Fibroblast of pulmonary artery (primary cell): Measurements from ENCODE around the gene EPS15.

Experiments used
- DNase-seq: peaks from one replicate; pipeline ENCODE4 v3.0.0-alpha.2; 2010; ENCODE audit warnings: low read depth
- H3K4me3 ChIP-seq: replicated peaks from 2 replicates; pipeline ENCODE4 v1.5.1; 2011; ENCODE audit warnings: low read depth, mild to moderate bottlenecking, control low read depth, low read length, moderate library complexity
- TF ChIP-seq, protein P1 (sequence below): IDR thresholded peaks from 2 replicates; pipeline ENCODE4 v1.5.1; 2011; ENCODE audit warnings: mild to moderate bottlenecking, control low read depth, low read length, inconsistent platforms; ENCODE audit errors: missing control alignments

EPS15 gene

DNA sequence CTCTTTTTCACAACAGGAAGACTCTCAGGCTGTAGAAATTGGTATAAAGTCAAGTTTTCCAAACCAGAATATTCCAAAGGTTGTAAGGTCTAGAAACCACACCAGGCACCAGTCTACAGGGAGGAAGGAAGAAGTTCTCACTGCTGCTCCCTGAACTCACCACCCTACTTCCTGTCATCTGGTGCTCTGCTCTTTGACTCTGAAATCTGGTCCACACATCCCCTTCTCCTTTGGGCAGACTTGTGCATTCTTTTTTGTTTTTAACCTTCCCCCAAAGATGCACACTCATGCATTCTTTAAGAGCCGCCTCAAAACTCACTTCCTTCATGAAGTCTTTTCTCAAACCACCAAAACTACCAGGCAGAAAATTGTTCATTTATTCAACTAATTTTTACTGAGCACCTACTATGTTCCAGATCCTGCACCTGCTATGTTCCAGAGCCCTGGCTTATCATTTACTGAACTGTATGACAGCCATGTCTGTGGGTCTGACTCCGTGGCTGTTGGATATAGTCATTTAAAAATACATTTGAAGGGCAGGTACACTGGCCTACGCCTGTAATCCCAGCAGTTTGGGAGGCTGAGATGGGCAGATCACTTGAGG is 30.1 kb upstream of the EPS15 start:
- no peak for DNase-seq
- TF ChIP-seq, protein P1, sequence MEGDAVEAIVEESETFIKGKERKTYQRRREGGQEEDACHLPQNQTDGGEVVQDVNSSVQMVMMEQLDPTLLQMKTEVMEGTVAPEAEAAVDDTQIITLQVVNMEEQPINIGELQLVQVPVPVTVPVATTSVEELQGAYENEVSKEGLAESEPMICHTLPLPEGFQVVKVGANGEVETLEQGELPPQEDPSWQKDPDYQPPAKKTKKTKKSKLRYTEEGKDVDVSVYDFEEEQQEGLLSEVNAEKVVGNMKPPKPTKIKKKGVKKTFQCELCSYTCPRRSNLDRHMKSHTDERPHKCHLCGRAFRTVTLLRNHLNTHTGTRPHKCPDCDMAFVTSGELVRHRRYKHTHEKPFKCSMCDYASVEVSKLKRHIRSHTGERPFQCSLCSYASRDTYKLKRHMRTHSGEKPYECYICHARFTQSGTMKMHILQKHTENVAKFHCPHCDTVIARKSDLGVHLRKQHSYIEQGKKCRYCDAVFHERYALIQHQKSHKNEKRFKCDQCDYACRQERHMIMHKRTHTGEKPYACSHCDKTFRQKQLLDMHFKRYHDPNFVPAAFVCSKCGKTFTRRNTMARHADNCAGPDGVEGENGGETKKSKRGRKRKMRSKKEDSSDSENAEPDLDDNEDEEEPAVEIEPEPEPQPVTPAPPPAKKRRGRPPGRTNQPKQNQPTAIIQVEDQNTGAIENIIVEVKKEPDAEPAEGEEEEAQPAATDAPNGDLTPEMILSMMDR = no peak
- H3K4me3 ChIP-seq = no peak overlapping the region

DNA sequence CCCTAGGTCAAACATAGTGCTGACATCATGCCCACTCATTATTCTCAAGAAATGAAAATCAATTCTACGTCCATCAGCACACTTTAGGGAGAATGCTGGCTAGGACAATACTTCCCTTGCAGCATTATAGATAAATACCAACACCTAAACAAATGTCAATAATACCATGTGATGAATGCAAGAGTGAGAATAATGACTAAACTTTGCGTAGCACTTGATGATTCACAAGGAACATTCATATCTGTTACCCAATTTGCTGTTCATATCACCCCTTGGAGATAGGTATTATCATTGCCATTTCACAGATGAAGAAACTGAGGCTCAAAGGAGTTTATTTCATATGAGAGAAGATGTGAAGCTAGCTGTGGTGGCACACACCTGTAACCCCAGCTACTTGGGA is 24.8 kb upstream of the EPS15 start:
- TF ChIP-seq, protein P1 = no peak
- no peak overlapping the region for H3K4me3 ChIP-seq
- no peak for DNase-seq

DNA sequence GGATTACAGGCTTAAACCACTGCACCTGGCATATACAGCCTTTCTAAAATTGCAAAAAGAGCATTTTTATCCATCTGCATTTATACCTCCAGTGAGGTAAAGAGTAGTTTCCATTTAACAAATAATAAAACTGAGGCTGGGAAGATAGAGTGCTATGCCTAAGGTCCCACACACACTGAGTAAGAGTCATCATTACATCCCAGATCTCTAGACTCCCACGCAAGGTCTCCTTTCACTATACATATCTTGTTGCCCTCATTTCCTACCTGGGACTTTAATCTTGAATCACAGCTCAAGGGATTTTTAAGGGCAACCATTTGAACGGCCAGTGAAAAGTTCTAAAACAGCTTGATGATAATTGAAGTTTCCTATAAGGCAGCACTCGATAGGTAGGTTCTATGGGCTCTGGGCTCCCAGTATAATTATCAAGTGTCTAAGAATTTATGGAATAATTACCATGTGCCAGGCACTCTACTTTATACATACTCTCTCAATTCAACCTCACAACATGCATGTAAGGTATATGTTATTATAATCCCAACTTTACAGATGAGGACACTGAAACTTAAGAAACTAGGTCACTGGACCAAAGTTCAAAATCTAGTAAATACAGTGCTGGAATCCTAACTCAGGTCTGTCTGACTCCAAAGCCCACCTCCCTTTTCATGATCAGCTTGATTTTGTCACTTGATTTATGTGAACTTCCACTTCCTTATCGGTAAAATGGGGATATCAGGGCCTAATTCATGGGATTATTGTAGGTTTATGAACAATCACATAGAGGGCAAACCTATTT is 23.3 kb upstream of the EPS15 start:
- DNase-seq = no peak

DNA sequence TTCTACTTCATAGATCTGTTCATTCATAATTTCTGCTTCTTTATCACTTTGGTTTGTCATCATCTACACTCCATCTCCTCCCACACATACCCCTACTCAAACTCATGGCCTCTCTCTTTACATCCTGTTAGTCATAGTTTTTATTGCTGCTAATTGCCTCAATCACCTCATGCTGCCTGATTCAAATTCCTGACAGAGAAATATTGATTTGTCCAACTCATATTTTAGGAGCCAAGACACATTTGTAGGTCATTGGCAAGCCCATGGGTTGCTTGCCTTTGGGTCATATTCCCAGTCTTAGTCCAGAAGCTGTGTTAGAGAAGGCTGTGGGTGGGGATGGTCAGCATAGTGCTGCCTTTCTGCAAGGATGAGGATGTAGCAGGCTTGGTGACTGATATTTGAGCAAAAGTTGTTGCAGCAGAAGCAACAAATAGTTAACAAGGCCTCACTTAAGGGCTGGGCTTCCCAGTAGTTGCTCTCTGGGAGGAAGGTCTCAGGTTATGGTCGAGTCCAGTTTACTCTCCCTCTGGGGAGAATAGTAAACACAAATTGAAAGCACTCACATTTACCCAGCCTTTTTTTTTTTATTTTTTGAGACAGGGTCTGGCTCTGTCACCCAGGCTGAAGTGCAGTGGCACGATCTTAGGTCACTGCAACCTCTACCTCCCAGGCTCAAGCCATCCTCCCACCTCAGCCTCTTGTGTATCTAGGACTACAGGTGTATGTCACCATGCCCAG is 22.4 kb upstream of the EPS15 start:
- no peak for DNase-seq
- no peak overlapping the region for H3K4me3 ChIP-seq
- TF ChIP-seq, protein P1 = no peak

More for the DNA sequence above, 23.3 kb upstream of the EPS15 start:
- TF ChIP-seq, protein P1 = no peak
- no peak overlapping the region for H3K4me3 ChIP-seq

DNA sequence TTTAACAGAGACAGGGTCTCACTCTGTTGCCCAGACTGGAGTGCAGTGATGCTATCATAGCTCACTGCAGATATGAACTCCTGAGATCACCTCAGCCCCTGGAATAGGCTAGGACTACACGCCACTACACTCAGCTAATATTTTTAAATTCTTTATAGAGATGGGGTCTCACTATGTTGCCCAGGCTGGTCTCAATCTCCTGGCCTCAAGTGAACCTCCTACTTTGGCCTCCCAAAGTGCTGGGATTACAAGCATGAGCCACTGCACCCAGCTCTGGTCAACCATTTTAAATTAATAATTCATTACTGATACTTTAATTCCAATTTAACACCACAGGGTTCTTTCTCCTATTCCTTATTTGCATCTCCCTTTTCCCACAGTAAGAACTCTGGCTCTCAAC is 18.5 kb upstream of the EPS15 start:
- TF ChIP-seq, protein P1 = no peak
- no peak overlapping the region for H3K4me3 ChIP-seq
- no peak for DNase-seq

DNA sequence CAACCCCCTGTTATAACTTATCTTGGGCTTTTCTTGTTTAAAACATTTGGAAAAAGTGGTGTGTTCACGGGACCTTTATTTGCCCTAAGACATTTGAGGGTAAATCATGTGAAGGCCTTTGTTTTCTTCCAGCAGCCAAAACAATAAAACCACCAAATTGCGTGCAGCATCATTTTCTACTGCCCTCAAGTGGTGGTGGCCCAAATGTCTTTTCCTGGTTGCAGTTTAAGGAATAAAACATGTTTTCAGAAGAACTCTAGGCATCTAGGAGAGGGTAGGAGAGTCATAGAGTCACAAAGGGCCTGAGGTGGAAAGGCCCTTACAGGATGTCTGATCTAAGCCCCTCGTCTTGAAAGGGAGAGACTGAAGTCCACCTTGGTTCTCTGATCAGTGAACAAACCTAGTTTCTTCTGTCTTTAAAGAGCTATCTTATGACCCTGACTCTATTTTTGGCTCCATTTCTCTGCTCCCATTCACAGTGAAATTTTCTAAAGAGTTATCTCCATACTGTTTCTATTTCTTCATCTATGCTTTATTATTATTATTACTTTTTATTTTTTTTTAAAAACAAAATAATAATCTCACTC is 16.0 kb upstream of the EPS15 start:
- peak; percentile 92 for DNase-seq

More for the DNA sequence above, 16.0 kb upstream of the EPS15 start:
- TF ChIP-seq, protein P1 = peak; percentile 90
- no peak overlapping the region for H3K4me3 ChIP-seq
